CD4-positive, alpha-beta T cell treated with Interferon gamma for 1 hour (primary cell): ENCODE data around the gene NKAIN2.
"Not testable (repeated sequence)": the region's sequence is repeated elsewhere in the genome, so short reads cannot be mapped to it uniquely, and the experiment has no call there.

ENCODE experiments used
- DNase-seq: peaks from one replicate; pipeline ENCODE4 v3.0.0-alpha.2; 2020

NKAIN2 gene

DNA sequence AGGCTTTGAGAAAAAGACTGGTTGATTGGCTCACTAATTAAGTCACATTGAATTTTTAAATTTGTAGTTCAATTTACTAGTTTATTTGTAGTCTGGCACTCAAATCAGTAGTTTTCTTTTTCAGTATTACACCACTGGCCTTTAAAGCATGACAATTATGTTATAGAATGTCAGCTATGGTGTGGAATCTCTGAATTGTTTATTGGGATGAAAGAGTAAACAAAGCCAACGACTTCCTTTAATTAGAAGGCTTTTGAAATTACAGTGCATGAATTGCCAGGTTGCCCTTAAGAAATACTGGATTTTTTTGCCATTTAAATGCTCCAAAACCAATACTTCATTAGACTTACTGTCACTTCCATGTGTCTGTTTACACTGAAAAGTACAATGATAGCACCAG, 731.6 kb downstream of the NKAIN2 start:
- DNase-seq, result no peak

- no peak for DNase-seq
Measured at GRCh38 chr6:124535746-124536145, 732.1 kb downstream of the NKAIN2 start.

- no peak for DNase-seq
Measured at GRCh38 chr6:124536157-124536841, 732.6 kb downstream of the NKAIN2 start.

DNA sequence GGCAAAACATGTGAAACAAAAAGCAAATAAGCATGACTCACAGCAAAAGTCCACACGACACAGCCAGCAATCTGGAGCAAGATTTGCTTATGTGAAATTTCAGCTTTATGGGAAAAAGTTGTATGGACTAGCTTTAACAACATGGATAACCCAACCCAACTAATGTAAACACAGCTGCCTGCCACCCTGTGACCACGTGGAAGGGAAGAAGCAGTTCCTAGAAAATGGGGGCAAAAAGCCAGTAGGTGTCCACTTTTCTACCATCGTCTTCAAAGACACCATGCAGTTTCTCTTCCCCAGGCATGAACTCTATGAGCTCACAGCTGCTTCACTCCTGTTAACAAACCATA, 733.2 kb downstream of the NKAIN2 start:
- no peak for DNase-seq

DNA sequence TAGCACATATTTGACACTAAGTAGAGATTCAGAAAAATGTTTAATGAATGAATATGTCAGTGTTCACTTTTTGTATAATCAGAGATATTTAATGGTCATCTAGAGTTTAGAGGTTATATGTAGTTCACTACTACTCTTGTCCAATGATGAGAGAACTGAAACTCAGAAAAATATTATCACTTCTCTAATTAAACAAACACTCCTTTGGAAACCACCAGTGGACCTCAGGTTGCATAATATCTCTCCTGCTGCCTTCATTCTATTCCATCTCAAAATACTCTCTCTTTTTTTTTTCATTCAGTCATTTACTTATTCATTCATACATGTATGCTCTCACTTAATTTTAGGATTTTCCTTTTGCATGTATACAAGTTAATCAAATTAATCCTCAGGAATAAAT, 735.4 kb downstream of the NKAIN2 start:
- DNase-seq, result no peak

- DNase-seq, result no peak
Measured at GRCh38 chr6:124541573-124541972, 737.9 kb downstream of the NKAIN2 start.

DNA sequence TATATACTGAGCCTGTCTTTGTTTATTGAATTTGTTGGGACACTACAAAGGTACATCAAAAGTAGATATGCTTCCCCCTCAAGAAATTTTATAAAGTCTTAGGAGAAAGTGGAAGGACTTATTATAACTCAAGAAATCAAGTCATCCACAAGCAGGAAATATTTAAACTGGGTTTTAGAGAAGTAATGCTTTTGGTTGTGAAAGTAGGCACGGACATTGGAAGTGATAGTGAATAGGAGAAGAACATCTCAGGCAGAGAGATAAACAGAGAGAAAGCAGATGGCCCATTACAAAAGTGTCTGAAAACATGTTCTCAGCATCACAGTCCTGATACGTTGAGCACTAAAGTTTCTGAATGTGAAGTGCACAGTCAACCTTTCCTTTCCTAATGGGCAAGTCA, 742.9 kb downstream of the NKAIN2 start:
- no peak for DNase-seq

- DNase-seq, result no peak
Measured at GRCh38 chr6:124551711-124552233, 748.1 kb downstream of the NKAIN2 start.

- no peak for DNase-seq
Measured at GRCh38 chr6:124557873-124558272, 754.2 kb downstream of the NKAIN2 start.

DNA sequence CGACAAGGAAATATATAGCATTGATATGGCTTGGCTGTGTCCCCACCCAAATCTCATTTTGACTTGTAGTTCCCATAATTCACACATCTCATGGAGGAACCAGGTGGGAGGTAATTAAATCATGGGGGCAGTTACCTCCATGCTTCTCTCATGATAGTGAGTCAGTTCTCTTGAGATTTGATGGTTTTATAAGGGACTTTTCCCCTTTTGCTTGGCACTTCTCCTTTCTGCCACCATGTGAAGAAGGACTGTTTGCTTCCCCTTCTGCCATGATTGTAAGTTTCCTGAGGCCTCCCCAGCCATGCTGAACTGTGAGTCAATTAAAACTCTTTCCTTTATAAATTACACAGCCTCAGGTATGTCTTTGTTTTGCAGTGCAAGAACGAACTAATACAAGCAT, 756.4 kb downstream of the NKAIN2 start:
- DNase-seq, result not testable (repeated sequence)

DNA sequence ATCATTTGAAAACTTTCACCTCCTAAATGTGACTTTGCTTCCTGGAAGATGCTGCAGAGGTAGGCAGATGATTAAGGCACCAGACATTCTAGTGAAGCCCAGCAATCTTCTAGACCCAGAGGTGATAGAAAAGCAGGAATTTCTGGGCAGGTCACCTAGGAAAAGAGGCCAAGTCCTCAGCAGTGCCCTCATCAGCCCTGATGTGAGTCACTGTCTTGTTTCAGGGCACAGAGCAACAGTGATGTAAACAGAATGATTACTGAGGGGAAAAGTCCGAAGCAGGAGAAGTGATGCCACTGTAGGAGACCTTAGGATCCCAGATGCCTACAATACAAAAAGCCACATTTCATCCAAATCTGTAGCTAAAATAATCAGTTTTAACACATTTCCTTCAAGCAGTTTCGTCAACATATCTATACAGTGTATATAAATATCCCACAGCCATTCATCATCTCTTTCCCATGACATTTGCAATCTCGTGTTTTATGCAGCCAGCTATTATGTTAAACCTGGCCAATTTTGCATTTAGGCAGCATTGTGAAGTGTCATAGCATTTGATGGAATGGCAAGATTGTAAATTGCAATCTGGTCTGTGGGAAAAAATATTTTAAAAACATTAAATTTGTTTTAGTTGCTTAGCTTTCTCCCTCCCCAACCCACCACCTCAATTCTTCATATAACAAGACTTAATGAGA, 757.4 kb downstream of the NKAIN2 start:
- DNase-seq, result no peak

- DNase-seq, result no peak
Measured at GRCh38 chr6:124561635-124562130, 758.0 kb downstream of the NKAIN2 start.

DNA sequence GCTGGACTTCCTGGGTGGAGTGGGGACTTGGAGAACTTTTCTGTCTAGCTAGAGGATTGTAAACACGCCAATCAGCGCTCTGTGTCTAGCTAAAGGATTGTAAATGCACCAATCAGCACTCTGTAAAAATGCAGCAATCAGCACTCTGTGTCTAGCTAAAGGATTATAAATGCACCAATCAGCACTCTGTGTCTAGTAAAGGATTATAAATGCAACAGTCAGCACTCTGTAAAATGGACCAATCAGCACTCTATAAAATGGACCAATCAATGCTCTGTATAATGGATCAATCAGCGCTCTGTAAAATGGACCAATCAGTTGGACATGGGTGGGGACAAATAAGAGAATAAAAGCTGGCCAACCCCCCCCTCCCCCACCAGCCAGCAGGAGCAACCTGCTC, 760.5 kb downstream of the NKAIN2 start:
- not testable (repeated sequence) for DNase-seq

DNA sequence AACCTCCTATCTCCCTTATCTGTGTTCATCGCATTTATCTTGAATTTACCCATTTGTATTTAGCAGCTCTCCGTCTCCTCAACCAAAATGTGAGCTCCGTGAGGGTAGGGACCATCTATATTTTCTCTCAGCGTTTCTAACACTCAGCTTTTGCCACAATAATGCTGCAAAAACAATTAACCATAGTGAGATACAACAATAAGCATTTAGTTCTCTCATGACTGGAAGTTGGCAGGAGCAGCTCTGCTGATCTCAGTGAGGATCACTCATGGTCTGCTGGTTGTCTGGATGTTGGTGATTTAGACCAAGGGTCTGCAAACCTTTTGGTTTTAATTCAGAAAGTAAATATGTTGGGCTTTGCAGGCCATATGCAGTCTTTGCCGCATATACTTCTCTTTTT, 763.7 kb downstream of the NKAIN2 start:
- DNase-seq, result no peak

GRCh38 chr6:124573953-124574352, 770.3 kb downstream of the NKAIN2 start:
- DNase-seq, result no peak

GRCh38 chr6:124577734-124578281, 774.1 kb downstream of the NKAIN2 start:
- no peak for DNase-seq

- no peak for DNase-seq
Measured at GRCh38 chr6:124590001-124590400, 786.3 kb downstream of the NKAIN2 start.

- no peak for DNase-seq
Measured at GRCh38 chr6:124599656-124600055, 796.0 kb downstream of the NKAIN2 start.

DNA sequence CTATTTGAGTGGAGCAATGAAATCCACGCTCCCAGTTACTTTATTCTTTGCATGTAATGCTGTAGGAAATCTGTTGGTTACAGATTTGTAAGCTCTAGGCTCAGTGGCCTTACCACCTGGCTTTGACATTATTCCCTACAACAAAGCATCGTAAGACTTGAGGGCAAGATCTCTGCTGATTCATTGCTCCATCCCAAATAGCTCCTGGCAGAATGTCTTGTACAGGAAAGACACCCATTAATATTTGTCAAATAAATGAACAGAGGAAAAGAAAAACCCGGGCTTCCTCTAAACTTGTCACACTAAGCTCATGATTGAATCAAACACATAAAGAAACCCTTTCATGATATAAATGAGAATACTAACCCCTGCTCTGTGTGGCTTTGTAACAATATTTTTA, 801.1 kb downstream of the NKAIN2 start:
- DNase-seq, result no peak

GRCh38 chr6:124607119-124607627, 803.5 kb downstream of the NKAIN2 start:
- no peak for DNase-seq

- no peak for DNase-seq
Measured at GRCh38 chr6:124613031-124613430, 809.4 kb downstream of the NKAIN2 start.

DNA sequence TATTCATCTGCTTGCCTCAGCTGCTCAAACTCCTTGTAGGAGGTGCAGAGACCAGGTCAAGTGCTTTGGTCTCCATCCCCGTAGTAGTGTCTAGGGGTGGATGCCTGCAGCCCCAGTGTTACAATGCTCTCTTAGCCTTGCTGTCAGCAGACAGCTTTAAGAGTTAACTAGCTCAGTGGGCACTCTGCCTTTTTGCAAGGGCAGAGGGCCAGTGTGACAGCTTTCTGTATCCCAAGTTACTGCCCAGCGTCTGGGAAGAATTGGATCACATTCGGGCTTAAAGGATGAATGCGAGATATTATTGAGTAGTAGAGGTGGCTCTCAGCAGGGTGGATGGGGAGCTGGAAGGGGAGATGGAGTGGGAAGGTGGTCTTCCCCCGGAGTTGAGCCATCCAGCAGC, 818.7 kb downstream of the NKAIN2 start:
- no peak for DNase-seq

DNA sequence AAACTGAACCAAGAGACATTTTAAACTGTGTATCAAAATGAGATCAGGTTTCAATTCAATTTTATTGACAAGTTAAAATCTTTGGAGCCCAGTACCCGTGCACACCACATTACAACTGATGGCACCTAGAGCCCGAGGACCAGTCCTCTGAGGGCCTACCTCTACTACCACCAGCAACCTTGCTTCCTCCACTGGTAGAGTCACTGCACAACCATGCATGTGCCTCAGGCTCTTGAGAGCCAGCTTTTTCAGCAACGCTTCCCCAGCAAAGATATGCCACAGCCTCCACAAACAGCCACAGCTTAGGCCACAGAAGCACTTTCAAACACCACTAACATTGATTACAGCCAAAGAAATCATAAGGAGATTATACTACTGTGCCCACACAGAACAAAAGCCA, 830.0 kb downstream of the NKAIN2 start:
- DNase-seq, result no peak

GRCh38 chr6:124640432-124640831, 836.8 kb downstream of the NKAIN2 start:
- no peak for DNase-seq
